HT-29 (cell line): ENCODE results near the gene B3GNT8. TPM values are rescaled to one million over a fixed set of nuclear protein-coding genes. Genes with fewer than 3 reads are reported as not detected.
A peak's percentile ranks its signal among the peaks of the same experiment; 100 is the strongest.
"Not testable (repeated sequence)": the region's sequence is repeated elsewhere in the genome, so short reads cannot be mapped to it uniquely, and the experiment has no call there.

Experiments used
- DNase-seq: peaks from one replicate; pipeline ENCODE4 v3.0.0-alpha.2; 2015; ENCODE audit warnings: low spot score
- total RNA-seq: library from RNA; depleted of rRNA; stranded (reverse); fragments of >200 nt; shearing (Covaris generic); gene quantifications from 2 replicates; pipeline ENCODE4 v1.2.3, GENCODE V29; 2014

Gene B3GNT8
- total RNA-seq, 1 experiment from 2014 or later = 2.9 TPM

DNA sequence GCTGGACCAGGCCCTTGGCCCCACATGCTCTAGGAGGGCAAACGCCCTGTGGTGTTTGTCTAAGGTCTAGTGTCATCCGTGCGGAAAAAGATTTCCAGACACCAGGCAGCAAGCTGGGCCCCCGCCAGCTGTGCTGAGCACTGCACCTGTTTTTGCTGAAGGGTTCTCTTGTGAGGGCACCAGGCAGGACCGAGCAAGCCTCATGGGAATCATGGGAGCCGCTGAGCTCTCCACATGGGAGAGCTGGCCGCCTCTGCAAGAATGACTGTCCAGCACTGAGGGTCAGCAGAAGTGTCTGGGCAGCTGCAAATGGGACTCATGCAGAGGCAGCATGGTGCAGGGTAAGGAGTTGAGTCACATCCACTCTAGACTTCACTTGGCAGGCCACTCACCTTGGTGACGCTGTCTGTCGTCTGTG lies 12.0 kb downstream of the B3GNT8 start:
- no peak for DNase-seq

- DNase-seq = no peak
These were observed 12.7 kb downstream of the B3GNT8 start for GRCh38 chr19:41414461-41414860.

- no peak for DNase-seq
These were observed 13.2 kb downstream of the B3GNT8 start for GRCh38 chr19:41413947-41414346.

DNA sequence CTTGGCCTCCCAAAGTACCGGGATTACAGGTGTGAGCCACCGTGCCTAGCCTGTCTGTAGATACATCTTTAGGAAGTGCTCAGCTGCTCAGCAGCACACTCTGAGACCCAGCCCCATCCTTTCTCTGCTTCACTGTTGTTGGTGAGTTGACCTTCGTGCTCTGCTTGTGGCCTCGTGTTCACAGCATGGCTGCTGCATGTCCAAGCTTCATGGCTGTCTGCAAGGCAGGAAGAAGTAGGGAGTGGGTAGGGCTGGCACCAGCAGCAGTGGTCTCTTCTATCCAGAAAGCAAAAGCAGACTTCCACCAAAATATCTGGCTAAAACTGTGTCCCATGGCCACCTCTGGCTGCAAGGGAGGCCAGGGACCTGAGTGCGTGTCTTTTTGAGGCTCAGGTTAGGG lies 14.2 kb downstream of the B3GNT8 start:
- DNase-seq = no peak

DNA sequence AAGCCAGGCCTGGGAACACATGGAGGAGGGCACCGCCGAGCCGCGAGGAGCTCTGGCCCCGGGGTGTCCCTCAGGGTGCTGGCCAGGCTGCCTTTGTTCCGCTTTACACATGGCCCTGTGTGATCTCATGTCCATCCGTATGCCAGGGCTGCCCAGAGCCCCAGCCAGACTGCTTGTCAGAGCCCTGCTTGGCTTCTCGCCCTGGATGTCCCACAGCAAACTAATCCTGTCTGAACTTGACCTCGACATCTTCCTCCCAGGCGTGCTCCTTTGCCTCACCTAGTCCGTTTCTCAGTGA lies 15.3 kb downstream of the B3GNT8 start:
- DNase-seq = no peak

- no peak for DNase-seq
These were observed 15.8 kb downstream of the B3GNT8 start for GRCh38 chr19:41411100-41411967.

DNA sequence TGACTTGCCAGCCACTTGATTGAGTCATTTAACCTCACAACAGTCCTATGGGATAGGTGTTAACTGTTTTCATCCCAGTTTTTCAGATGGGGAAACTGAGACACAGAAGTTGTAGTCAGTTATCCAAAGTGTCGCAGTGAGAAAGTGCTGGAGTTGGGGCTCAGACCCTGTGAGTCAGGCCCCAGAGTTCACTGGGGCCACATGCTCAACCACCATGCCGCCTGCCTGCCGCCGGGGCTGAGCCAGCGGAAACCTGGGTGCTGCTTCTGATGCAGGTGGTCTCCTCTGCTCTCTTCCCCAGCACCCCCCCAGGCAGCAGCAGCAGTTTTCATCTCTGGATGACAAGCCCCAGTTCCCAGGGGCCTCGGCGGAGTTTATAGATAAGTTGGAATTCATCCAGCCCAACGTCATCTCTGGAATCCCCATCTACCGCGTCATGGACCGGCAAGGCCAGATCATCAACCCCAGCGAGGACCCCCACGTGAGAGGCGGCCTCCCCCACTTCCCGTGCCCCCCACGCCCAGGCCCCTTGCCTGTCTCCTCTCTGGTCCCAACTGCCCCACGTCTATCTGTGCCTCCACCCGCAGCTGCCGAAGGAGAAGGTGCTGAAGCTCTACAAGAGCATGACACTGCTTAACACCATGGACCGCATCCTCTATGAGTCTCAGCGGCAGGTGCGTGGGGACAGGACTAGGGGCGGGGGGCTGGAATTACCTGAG lies 16.7 kb downstream of the B3GNT8 start:
- DNase-seq = no peak

DNA sequence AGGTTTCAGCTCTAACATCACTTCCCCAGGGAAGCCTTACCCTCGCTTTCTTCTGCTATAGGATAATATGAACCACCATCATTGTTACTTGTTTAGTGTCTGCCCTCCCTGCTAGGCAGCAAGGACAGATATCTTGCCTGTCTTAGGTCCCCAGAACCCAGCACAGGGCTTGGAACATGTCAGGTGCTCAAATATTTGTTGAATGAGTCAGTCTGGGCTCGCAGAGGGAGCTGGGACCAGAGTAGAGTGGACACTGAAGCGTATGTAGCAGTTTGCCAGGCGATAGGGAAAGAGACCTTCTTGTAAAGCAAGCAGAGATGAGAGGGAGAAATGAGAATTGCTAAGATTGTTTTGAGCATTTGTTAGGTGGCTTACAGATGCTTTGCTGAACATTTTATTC lies 17.9 kb downstream of the B3GNT8 start:
- DNase-seq = peak; percentile 91

DNA sequence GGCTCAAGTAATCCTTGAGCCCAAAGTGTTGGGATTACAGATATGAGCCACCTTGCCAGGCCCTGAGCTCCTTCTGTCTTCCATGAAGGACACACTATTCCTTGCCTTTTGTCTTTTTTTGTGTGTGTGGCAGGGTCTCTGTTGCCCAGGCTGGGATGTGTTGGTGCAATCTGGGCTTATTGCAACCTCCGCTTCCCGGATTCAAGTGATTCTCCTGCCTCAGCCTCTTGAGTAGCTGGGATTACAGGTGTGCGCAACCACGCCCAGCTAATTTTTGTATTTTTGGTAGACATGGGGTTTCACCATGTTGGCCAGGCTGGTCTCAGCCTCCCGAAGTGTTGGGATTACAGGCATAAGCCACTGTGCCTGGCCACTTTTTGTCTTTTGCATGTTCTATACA lies 18.3 kb downstream of the B3GNT8 start:
- not testable (repeated sequence) for DNase-seq

DNA sequence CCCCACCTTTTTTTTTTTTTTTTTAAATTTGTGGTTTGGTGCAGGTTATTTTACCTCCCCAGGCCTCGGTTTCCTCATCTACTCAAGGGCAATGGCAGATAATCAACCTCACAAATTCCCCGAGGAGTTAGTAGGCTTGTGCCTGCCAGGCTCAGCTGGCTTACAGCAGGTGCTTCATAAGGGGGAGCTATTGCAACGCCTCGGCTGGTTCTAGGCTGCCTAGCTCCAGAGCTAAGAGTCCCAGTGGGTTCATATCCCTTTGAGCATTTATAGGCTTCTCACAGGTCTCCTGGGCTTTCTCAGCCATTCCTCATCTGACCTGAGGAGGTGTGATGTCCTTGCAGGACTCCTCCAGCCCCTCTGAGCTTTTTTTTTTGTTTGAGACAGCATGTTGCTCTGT lies 18.9 kb downstream of the B3GNT8 start:
- no peak for DNase-seq

- no peak for DNase-seq
These were observed 19.9 kb downstream of the B3GNT8 start for GRCh38 chr19:41407271-41407670.

DNA sequence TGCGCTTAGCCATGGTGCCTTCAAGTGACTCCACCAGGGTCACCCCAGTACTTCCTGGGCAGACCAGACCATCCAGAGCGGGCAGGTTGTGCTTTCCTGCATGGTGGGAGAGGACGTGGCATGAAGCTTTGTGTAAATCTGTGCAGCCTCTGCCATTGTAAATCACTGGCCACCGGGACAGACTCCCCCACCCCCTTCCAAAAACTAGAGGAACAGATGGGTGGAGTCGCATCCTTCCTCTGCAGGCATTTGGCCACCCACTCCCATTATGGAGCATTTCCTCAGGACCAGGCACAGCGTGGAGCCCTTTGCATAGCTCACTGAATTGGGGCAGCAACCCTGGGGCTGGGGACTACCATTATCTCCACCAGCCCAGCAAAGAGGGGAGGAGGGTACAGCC lies 21.4 kb downstream of the B3GNT8 start:
- DNase-seq = no peak

DNA sequence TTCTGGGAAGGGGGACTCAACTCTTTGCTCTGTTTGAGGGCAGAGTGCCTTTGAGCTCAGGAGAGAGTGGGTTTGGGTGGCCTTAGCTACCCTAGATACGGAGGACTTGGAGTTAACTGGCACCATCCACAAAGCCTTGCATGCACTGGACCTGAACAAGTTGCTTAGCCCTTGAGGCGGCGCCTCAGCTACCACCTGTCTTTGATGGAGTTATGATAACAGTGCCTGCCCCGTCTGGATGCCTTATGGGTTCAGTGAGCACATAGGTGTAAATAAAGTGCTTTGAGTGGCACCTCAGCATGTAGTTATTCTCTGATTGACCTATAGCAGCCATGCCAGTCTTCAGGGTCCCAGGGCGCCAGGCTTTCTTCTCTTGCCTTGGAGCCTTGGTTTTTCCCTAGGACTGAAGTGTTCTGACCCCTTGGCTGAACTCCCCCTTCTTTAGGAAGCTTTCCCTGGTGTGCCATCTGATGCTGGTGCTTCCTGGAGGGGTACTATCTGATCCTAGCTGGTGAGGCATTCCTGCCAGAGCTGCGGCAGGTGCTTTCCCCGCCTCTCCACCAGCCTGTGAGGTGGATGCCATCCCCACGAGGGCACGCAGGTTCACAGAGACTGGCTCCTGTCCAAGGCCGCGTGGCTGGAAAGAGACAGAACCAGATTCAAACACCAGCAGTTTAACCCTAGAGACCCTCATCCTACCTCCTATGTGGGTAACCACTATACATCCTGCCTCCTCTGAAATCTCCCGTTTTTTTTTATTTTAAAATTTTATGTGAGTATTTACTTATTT lies 23.8 kb downstream of the B3GNT8 start:
- DNase-seq = no peak

DNA sequence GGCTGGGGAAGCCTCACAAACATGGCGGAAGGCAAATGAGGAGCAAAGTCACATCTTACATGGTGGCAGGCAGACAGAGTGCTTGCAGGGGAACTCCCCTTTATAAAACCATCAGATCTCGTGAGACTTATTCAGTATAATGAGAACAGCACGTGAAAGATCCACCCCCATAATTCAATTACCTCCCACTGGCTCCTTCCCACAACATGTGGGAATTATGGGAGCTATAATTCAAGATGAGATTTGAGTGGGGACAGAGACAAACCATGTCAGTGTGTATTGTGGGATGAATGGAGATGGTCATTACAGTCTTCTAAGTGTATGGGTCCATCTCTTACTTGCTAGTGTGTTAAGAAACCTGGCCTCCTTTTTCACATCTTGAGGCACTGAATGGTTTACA lies 25.2 kb downstream of the B3GNT8 start:
- no peak for DNase-seq

DNA sequence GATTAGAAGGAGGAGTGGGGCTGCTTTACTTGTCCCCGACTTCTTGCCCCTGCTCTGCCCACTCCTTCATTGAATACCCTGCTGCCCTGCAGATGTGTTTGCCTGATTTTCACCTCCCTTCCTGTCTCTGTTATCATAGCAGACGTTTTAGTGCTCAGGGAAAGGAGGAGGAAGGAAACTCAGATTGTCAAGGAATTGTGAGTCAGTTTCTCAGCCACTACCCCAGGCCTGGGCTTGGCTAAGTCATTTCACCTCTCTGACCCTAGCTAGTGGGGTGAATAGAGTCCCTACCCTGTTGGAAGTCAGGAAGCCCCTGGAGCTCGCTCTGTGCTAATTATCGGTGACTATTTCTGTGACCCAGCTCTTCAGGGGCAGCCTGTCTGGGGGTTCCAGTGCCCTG lies 25.7 kb downstream of the B3GNT8 start:
- no peak for DNase-seq

GRCh38 chr19:41399525-41399924 lies 27.6 kb downstream of the B3GNT8 start:
- DNase-seq = no peak

DNA sequence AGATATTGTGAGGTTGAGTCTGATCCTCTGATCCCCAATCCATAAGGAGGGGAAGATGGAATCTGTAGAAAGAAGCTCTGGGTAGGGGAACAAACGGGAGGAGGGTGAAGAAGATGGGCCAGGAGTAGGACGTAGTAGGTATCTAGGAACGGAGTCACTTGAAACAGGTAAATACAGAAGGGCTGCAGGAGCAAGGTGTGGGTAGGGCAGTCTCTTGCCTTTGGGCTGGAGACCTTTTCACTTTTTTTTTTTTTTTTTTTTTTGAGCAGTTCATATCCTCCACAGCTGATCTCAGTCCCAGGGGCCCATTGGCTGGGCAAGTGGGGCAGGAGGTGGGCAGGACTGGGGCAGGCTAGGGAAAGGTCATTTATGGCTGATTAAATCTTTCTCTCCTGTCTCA lies 28.1 kb downstream of the B3GNT8 start:
- no peak for DNase-seq

DNA sequence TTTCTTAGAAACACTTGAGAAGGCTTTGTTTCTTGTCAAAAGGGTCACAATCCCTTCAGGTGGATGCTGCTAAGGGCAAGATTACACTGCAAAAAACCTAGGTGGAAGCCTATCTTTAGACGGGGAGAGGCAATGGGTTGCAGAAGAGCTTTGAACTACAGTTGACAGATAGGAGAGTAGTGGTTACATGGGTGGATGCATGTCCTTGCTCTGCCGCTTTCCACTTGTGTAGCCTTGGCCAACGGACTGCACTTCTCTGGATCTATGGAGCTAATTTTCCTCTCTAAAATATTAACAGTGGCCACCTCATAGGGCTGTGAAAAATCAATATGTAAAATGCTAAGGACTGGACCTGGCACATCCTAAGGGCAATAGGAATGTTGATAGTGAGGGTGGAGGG lies 28.6 kb downstream of the B3GNT8 start:
- DNase-seq = no peak

DNA sequence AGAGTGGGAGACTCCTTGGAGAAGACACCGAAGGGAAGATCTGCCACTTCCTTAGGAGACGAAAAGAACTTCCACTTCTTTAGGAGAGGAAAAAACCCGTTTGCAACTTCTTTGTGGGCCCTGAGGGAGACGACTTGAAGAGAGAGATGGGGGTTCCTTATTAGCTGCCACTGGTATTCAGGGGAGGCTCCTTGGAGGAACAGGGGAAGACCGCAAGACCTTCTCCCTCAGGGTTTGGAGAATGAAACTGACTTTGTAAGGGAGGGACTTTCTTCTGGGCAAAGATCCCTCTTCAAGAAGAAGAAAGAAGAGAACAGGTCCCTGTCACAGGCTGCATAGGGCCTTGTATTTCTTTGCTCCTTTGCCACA lies 29.1 kb downstream of the B3GNT8 start:
- no peak for DNase-seq

- DNase-seq = peak; percentile 100
These were observed 29.8 kb downstream of the B3GNT8 start, which contains the start of the genes BCKDHA and EXOSC5 for GRCh38 chr19:41397086-41398049. TSS of gene BCKDHA (plus strand) at chr19:41397818. CDS start at chr19:41397828, 10 bp downstream. TSS of gene EXOSC5 (minus strand) at chr19:41397359. CDS start at chr19:41397328, 31 bp downstream.

DNA sequence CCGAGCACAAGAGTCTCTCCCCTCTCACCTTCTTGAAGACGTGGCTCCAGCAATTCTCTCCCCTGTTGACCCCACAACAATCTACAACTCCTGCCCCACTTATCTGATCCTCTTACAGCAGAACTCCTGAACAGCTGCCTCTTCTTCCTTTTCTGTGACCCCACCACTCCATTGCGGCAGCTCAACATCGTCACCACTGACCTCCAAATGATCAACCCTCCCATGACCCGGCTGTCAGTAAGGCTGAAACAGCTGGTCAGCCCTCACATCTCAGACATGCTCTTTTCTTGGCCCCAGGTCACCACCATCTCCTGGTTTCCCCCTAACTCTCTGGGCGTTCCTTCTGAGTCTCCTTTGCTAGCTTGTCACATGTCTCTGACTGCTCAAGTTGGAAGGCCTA lies 31.8 kb downstream of the B3GNT8 start:
- DNase-seq = no peak
